IMR-90 (cell line): ENCODE data around the gene UGT2A2. TPM values are rescaled to one million over a fixed set of nuclear protein-coding genes. Genes with fewer than 3 reads are reported as not detected.

Experiments used
- ATAC-seq: fragments of 200-7000 bp; cut with Tn5 transposase; 2 replicates; pipeline ENCODE4 v1.9.1; 2020; ENCODE audit warnings: low read depth, mild to moderate bottlenecking, moderate library complexity
- BruUV-seq: library from RNA; stranded (reverse); fragments of 400-500 nt; replicated peaks from 2 replicates; lab custom pipeline; 2021; lab: Mats Ljungman, UMichigan
- CTCF ChIA-PET: fragments of 300-600 bp; formaldehyde crosslinking; extraction: SDS; loops from one replicate; lab custom pipeline; 2021; ENCODE audit warnings: antibody characterized with exemption; lab: Yijun Ruan, JAX
- POLR2A ChIA-PET: fragments of 300-600 bp; sonication (Branson Sonifier 250); formaldehyde crosslinking; loops from one replicate; lab custom pipeline; 2022; ENCODE audit warnings: antibody characterized with exemption; ENCODE audit not compliant: unreplicated experiment; lab: Charles Lee
- DNase-seq: peaks from one replicate; pipeline ENCODE4 v3.0.0; 2013
- H2AFZ ChIP-seq: replicated peaks from 2 replicates; pipeline ENCODE3; 2013; ENCODE audit warnings: low read length, mild to moderate bottlenecking; ENCODE audit not compliant: poor library complexity
- H2AK5ac ChIP-seq: 2 replicates; pipeline ENCODE4 v1.6.1; 2013; ENCODE audit warnings: low read depth, low read length, inconsistent platforms
- H2AK9ac ChIP-seq: replicated peaks from 2 replicates; pipeline ENCODE3; 2013; ENCODE audit warnings: mild to moderate bottlenecking, low read depth, low read length, moderate library complexity; ENCODE audit not compliant: poor library complexity
- H2BK120ac ChIP-seq: 2 replicates; pipeline ENCODE4 v1.6.1; 2013; ENCODE audit warnings: low read depth, low read length, inconsistent platforms
- H2BK15ac ChIP-seq: 3 replicates; pipeline ENCODE4 v1.6.1; 2013; ENCODE audit warnings: low read depth, low read length, inconsistent platforms
- H2BK20ac ChIP-seq: 2 replicates; pipeline ENCODE4 v1.6.1; 2013; ENCODE audit warnings: low read depth, mild to moderate bottlenecking, inconsistent platforms, low read length, moderate library complexity
- H2BK5ac ChIP-seq: 2 replicates; pipeline ENCODE4 v1.6.1; 2013; ENCODE audit warnings: mild to moderate bottlenecking, low read depth, low read length, inconsistent platforms; ENCODE audit not compliant: poor library complexity, severe bottlenecking
- H3K14ac ChIP-seq: replicated peaks from 2 replicates; pipeline ENCODE4 v1.6.1; 2013; ENCODE audit warnings: low read depth, low read length, inconsistent platforms
- H3K18ac ChIP-seq: 2 replicates; pipeline ENCODE4 v1.6.1; 2013; ENCODE audit warnings: low read depth, low read length, control low read depth
- H3K23ac ChIP-seq: 2 replicates; pipeline ENCODE4 v1.6.1; 2013; ENCODE audit warnings: low read depth, low read length, inconsistent platforms
- H3K27ac ChIP-seq: 2 replicates; pipeline ENCODE4 v1.5.1; 2013; ENCODE audit warnings: mild to moderate bottlenecking, control low read depth, low read length; ENCODE audit not compliant: insufficient read depth
- H3K27me3 ChIP-seq: 2 replicates; pipeline ENCODE4 v1.6.1; 2013; ENCODE audit warnings: low read length; ENCODE audit not compliant: control insufficient read depth, insufficient read depth
- H3K36me3 ChIP-seq: 2 replicates; pipeline ENCODE4 v1.6.1; 2013; ENCODE audit warnings: low read length, mixed read lengths; ENCODE audit not compliant: control insufficient read depth, insufficient read depth
- H3K4ac ChIP-seq: 2 replicates; pipeline ENCODE4 v1.6.1; 2013; ENCODE audit warnings: low read depth, low read length, inconsistent platforms
- H3K4me1 ChIP-seq: 2 replicates; pipeline ENCODE4 v1.6.1; 2013; ENCODE audit warnings: low read length, mixed read lengths; ENCODE audit not compliant: control insufficient read depth, insufficient read depth
- H3K4me2 ChIP-seq: 2 replicates; pipeline ENCODE4 v1.6.1; 2013; ENCODE audit warnings: low read depth, mild to moderate bottlenecking, control low read depth, low read length, moderate library complexity
- H3K4me3 ChIP-seq: 2 replicates; pipeline ENCODE4 v1.5.1; 2013; ENCODE audit warnings: low read depth, mild to moderate bottlenecking, control low read depth, low read length, moderate library complexity; ENCODE audit not compliant: insufficient read depth
- H3K56ac ChIP-seq: 2 replicates; pipeline ENCODE4 v1.6.1; 2013; ENCODE audit warnings: low read length, inconsistent platforms; ENCODE audit not compliant: insufficient read depth; ENCODE audit errors: extremely low read depth
- H3K79me1 ChIP-seq, 2 experiments: 2 replicates each; pipeline ENCODE4 v1.6.1; 2013; ENCODE audit warnings: low read length in 2 of 2, inconsistent platforms in 1 of 2, low read depth in 1 of 2
- H3K9ac ChIP-seq: 2 replicates; pipeline ENCODE4 v1.6.1; 2013; ENCODE audit warnings: low read depth, low read length, control low read depth
- H3K9me1 ChIP-seq: 2 replicates; pipeline ENCODE4 v1.6.1; 2013; ENCODE audit warnings: low read length, inconsistent platforms; ENCODE audit not compliant: insufficient read depth
- H3K9me3 ChIP-seq: 2 replicates; pipeline ENCODE4 v1.6.1; 2013; ENCODE audit warnings: low read length; ENCODE audit not compliant: control insufficient read depth, insufficient read depth
- H4K20me1 ChIP-seq: 2 replicates; pipeline ENCODE4 v1.6.1; 2013; ENCODE audit warnings: low read length, inconsistent platforms; ENCODE audit not compliant: insufficient read depth
- H4K5ac ChIP-seq: 2 replicates; pipeline ENCODE4 v1.6.1; 2013; ENCODE audit warnings: mild to moderate bottlenecking, low read depth, low read length, control low read depth
- H4K8ac ChIP-seq, 2 experiments: 2 replicates each; pipeline ENCODE4 v1.6.1; 2013; ENCODE audit warnings: low read depth in 2 of 2, low read length in 2 of 2, control low read depth in 1 of 2, inconsistent platforms in 1 of 2
- H4K91ac ChIP-seq: 2 replicates; pipeline ENCODE4 v1.6.1; 2013; ENCODE audit warnings: low read depth, low read length, inconsistent platforms; ENCODE audit not compliant: insufficient read depth
- CEBPB ChIP-seq: IDR thresholded peaks from 2 replicates; pipeline ENCODE4 v1.6.1; 2012; ENCODE audit warnings: low read depth, low read length, improper control_type of control experiment
- CTCF ChIP-seq: conservative IDR thresholded peaks from 2 replicates; pipeline ENCODE4 v1.5.1; 2012; ENCODE audit warnings: mild to moderate bottlenecking, low read depth, low read length, improper control_type of control experiment
- FOS ChIP-seq: fragments of 150-350 bp; IDR thresholded peaks from 2 replicates; pipeline ENCODE4 v1.6.1; 2016; ENCODE audit warnings: low read depth, low read length
- MXI1 ChIP-seq: IDR thresholded peaks from 2 replicates; pipeline ENCODE4 v1.6.1; 2012; ENCODE audit warnings: low read depth, mild to moderate bottlenecking, low read length, moderate library complexity, borderline replicate concordance
- RAD21 ChIP-seq: IDR thresholded peaks from 2 replicates; pipeline ENCODE4 v1.6.1; 2012; ENCODE audit warnings: low read length, improper control_type of control experiment
- RFX5 ChIP-seq: IDR thresholded peaks from 2 replicates; pipeline ENCODE4 v1.8.0; 2012; ENCODE audit warnings: low read depth, mild to moderate bottlenecking, low read length, moderate library complexity
- WGBS, 2 experiments: methylation state at CpG; one replicate each; pipeline versions ENCODE4 v1.1.5 to v1.1.7; 2013; ENCODE audit warnings: missing lambda C conversion rate in 2 of 2; ENCODE audit not compliant: insufficient read length in 1 of 2; ENCODE audit errors: extremely low coverage in 2 of 2; 5-methylcytosine and 5-hydroxymethylcytosine counted together
- dilution Hi-C: fragments of 300-500 bp; cut with HindIII; formaldehyde crosslinking; loops from one replicate; pipeline ENCODE4 v1.14.3; 2018; ENCODE audit warnings: low sequenced_read_pairs; ENCODE audit not compliant: unreplicated experiment
- in situ Hi-C: fragments of 300-500 bp; cut with MboI; formaldehyde crosslinking; loops from 3 replicates; pipeline ENCODE4 v1.14.3; 2019; ENCODE audit warnings: low sequenced_read_pairs, inconsistent platforms, mixed read lengths
- intact Hi-C: fragments of 100-400 bp; cut with micrococcal nuclease; formaldehyde crosslinking; loops from 2 replicates; pipeline ENCODE4 v1.10.0; 2022
- polyA plus RNA-seq, 3 experiments: library from polyadenylated mRNA; depleted of rRNA; stranded (reverse); fragments of >200 nt; gene quantifications; 2 replicates each; pipeline ENCODE4 v1.2.3, GENCODE V29; 2012; ENCODE audit warnings: low replicate concordance in 1 of 3
- total RNA-seq: library from RNA; depleted of rRNA; stranded (reverse); fragments of >200 nt; gene quantifications from 2 replicates; pipeline ENCODE4 v1.2.3, GENCODE V29; 2012

UGT2A2 gene
- total and polyA plus RNA-seq, 2 of the 4 experiments (the other 2 are of a cell fraction), result not detected

DNA sequence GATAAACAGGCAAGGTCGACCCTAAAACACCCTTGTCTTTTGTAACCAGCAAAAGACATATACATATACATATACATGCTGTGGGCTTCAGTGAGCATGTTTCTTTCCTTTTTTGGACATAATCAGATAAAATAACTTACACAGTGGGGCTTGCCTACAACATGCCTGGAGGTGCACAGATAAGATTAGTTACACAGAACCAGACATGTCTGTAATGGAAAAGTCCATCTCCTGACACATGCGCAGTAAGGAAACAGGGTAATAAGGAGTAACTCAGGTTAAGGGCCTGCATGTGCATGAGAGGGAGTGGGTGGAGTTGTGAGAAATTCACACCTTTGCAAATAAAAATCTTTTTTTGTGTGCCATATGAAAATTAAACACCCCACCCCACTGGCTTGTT lies 10.2 kb upstream of the UGT2A2 start:
- Histone ChIP-seq H2BK20ac (no peak overlapping the region), H3K79me1 (no peaks in the 10 kb centered on the region), H2BK15ac (no peak overlapping the region), H3K27me3 (no peaks in the 10 kb centered on the region), H3K23ac (no peak overlapping the region), H4K91ac (no peak overlapping the region), H4K5ac (no peak overlapping the region), H3K4me3 (no peak overlapping the region), H3K4me2 (no peak overlapping the region), H2AK9ac (no peak overlapping the region), H3K4ac (no peak overlapping the region), H3K9me1 (no peaks in the 10 kb centered on the region), H3K9ac (no peak overlapping the region), H3K36me3 (no peaks in the 10 kb centered on the region), H4K20me1 (no peaks in the 10 kb centered on the region), H2AK5ac (no peak overlapping the region), H3K9me3 (no peaks in the 10 kb centered on the region), H3K56ac (no peak overlapping the region), H3K18ac (no peak overlapping the region), H2BK5ac (no peak overlapping the region), H4K8ac (no peak overlapping the region), H3K14ac (no peak overlapping the region), H2AFZ (no peak overlapping the region), H3K27ac (no peak overlapping the region), H2BK120ac (no peak overlapping the region), H3K4me1 (no peaks in the 10 kb centered on the region)
- no TSS peak for BruUV-seq
- 100% methylated on average over 1 of the region's 2 CpGs; no CpG with 5 or more reads in 1 of the 2 experiments for WGBS, 2 experiments
- no peak for ATAC-seq
- ChIA-PET CTCF (no interaction called here), POLR2A (no interaction called here)
- dilution Hi-C loops, result no loop called here
- in situ Hi-C loops, result no loop called here
- no peak for DNase-seq
- no peak for TF ChIP-seq RFX5
- no peak for TF ChIP-seq RAD21
- no peak for TF ChIP-seq CEBPB
- no peak for TF ChIP-seq CTCF
- TF ChIP-seq FOS, result no peak
- TF ChIP-seq MXI1, result no peak
- intact Hi-C loops, result no loop called here
